IMR-90 (cell line): ENCODE results near the gene ARVCF. TPM values are rescaled to one million over a fixed set of nuclear protein-coding genes. Genes with fewer than 3 reads are reported as not detected.

Source experiments
- ATAC-seq: fragments of 200-7000 bp; cut with Tn5 transposase; 2 replicates; pipeline ENCODE4 v1.9.1; 2020; ENCODE audit warnings: low read depth, mild to moderate bottlenecking, moderate library complexity
- BruUV-seq: library from RNA; stranded (reverse); fragments of 400-500 nt; replicated peaks from 2 replicates; lab custom pipeline; 2021; lab: Mats Ljungman, UMichigan
- CTCF ChIA-PET: fragments of 300-600 bp; formaldehyde crosslinking; extraction: SDS; loops from one replicate; lab custom pipeline; 2021; ENCODE audit warnings: antibody characterized with exemption; lab: Yijun Ruan, JAX
- POLR2A ChIA-PET: fragments of 300-600 bp; sonication (Branson Sonifier 250); formaldehyde crosslinking; loops from one replicate; lab custom pipeline; 2022; ENCODE audit warnings: antibody characterized with exemption; ENCODE audit not compliant: unreplicated experiment; lab: Charles Lee
- DNase-seq: peaks from one replicate; pipeline ENCODE4 v3.0.0; 2013
- H2AFZ ChIP-seq: replicated peaks from 2 replicates; pipeline ENCODE3; 2013; ENCODE audit warnings: low read length, mild to moderate bottlenecking; ENCODE audit not compliant: poor library complexity
- H2AK5ac ChIP-seq: 2 replicates; pipeline ENCODE4 v1.6.1; 2013; ENCODE audit warnings: low read depth, low read length, inconsistent platforms
- H2AK9ac ChIP-seq: replicated peaks from 2 replicates; pipeline ENCODE3; 2013; ENCODE audit warnings: mild to moderate bottlenecking, low read depth, low read length, moderate library complexity; ENCODE audit not compliant: poor library complexity
- H2BK120ac ChIP-seq: 2 replicates; pipeline ENCODE4 v1.6.1; 2013; ENCODE audit warnings: low read depth, low read length, inconsistent platforms
- H2BK15ac ChIP-seq: 3 replicates; pipeline ENCODE4 v1.6.1; 2013; ENCODE audit warnings: low read depth, low read length, inconsistent platforms
- H2BK20ac ChIP-seq: 2 replicates; pipeline ENCODE4 v1.6.1; 2013; ENCODE audit warnings: low read depth, mild to moderate bottlenecking, inconsistent platforms, low read length, moderate library complexity
- H2BK5ac ChIP-seq: 2 replicates; pipeline ENCODE4 v1.6.1; 2013; ENCODE audit warnings: mild to moderate bottlenecking, low read depth, low read length, inconsistent platforms; ENCODE audit not compliant: poor library complexity, severe bottlenecking
- H3K14ac ChIP-seq: replicated peaks from 2 replicates; pipeline ENCODE4 v1.6.1; 2013; ENCODE audit warnings: low read depth, low read length, inconsistent platforms
- H3K18ac ChIP-seq: 2 replicates; pipeline ENCODE4 v1.6.1; 2013; ENCODE audit warnings: low read depth, low read length, control low read depth
- H3K23ac ChIP-seq: 2 replicates; pipeline ENCODE4 v1.6.1; 2013; ENCODE audit warnings: low read depth, low read length, inconsistent platforms
- H3K27ac ChIP-seq: 2 replicates; pipeline ENCODE4 v1.5.1; 2013; ENCODE audit warnings: mild to moderate bottlenecking, control low read depth, low read length; ENCODE audit not compliant: insufficient read depth
- H3K27me3 ChIP-seq: 2 replicates; pipeline ENCODE4 v1.6.1; 2013; ENCODE audit warnings: low read length; ENCODE audit not compliant: control insufficient read depth, insufficient read depth
- H3K36me3 ChIP-seq: 2 replicates; pipeline ENCODE4 v1.6.1; 2013; ENCODE audit warnings: low read length, mixed read lengths; ENCODE audit not compliant: control insufficient read depth, insufficient read depth
- H3K4ac ChIP-seq: 2 replicates; pipeline ENCODE4 v1.6.1; 2013; ENCODE audit warnings: low read depth, low read length, inconsistent platforms
- H3K4me1 ChIP-seq: 2 replicates; pipeline ENCODE4 v1.6.1; 2013; ENCODE audit warnings: low read length, mixed read lengths; ENCODE audit not compliant: control insufficient read depth, insufficient read depth
- H3K4me2 ChIP-seq: 2 replicates; pipeline ENCODE4 v1.6.1; 2013; ENCODE audit warnings: low read depth, mild to moderate bottlenecking, control low read depth, low read length, moderate library complexity
- H3K4me3 ChIP-seq: 2 replicates; pipeline ENCODE4 v1.5.1; 2013; ENCODE audit warnings: low read depth, mild to moderate bottlenecking, control low read depth, low read length, moderate library complexity; ENCODE audit not compliant: insufficient read depth
- H3K56ac ChIP-seq: 2 replicates; pipeline ENCODE4 v1.6.1; 2013; ENCODE audit warnings: low read length, inconsistent platforms; ENCODE audit not compliant: insufficient read depth; ENCODE audit errors: extremely low read depth
- H3K79me1 ChIP-seq, 2 experiments: 2 replicates each; pipeline ENCODE4 v1.6.1; 2013; ENCODE audit warnings: low read length in 2 of 2, inconsistent platforms in 1 of 2, low read depth in 1 of 2
- H3K9ac ChIP-seq: 2 replicates; pipeline ENCODE4 v1.6.1; 2013; ENCODE audit warnings: low read depth, low read length, control low read depth
- H3K9me1 ChIP-seq: 2 replicates; pipeline ENCODE4 v1.6.1; 2013; ENCODE audit warnings: low read length, inconsistent platforms; ENCODE audit not compliant: insufficient read depth
- H3K9me3 ChIP-seq: 2 replicates; pipeline ENCODE4 v1.6.1; 2013; ENCODE audit warnings: low read length; ENCODE audit not compliant: control insufficient read depth, insufficient read depth
- H4K20me1 ChIP-seq: 2 replicates; pipeline ENCODE4 v1.6.1; 2013; ENCODE audit warnings: low read length, inconsistent platforms; ENCODE audit not compliant: insufficient read depth
- H4K5ac ChIP-seq: 2 replicates; pipeline ENCODE4 v1.6.1; 2013; ENCODE audit warnings: mild to moderate bottlenecking, low read depth, low read length, control low read depth
- H4K8ac ChIP-seq, 2 experiments: 2 replicates each; pipeline ENCODE4 v1.6.1; 2013; ENCODE audit warnings: low read depth in 2 of 2, low read length in 2 of 2, control low read depth in 1 of 2, inconsistent platforms in 1 of 2
- H4K91ac ChIP-seq: 2 replicates; pipeline ENCODE4 v1.6.1; 2013; ENCODE audit warnings: low read depth, low read length, inconsistent platforms; ENCODE audit not compliant: insufficient read depth
- FOS ChIP-seq: fragments of 150-350 bp; IDR thresholded peaks from 2 replicates; pipeline ENCODE4 v1.6.1; 2016; ENCODE audit warnings: low read depth, low read length
- MAFK ChIP-seq: IDR thresholded peaks from 2 replicates; pipeline ENCODE4 v1.6.1; 2012; ENCODE audit warnings: low read depth, low read length, improper control_type of control experiment
- MXI1 ChIP-seq: IDR thresholded peaks from 2 replicates; pipeline ENCODE4 v1.6.1; 2012; ENCODE audit warnings: low read depth, mild to moderate bottlenecking, low read length, moderate library complexity, borderline replicate concordance
- NFE2L2 ChIP-seq: fragments of 150-350 bp; IDR thresholded peaks from 2 replicates; pipeline ENCODE4 v1.6.1; 2016; ENCODE audit warnings: low read depth, mild to moderate bottlenecking, low read length
- RCOR1 ChIP-seq: IDR thresholded peaks from 2 replicates; pipeline ENCODE4 v1.6.1; 2012; ENCODE audit warnings: mild to moderate bottlenecking, low read length, improper control_type of control experiment; ENCODE audit not compliant: insufficient replicate concordance
- RFX5 ChIP-seq: IDR thresholded peaks from 2 replicates; pipeline ENCODE4 v1.8.0; 2012; ENCODE audit warnings: low read depth, mild to moderate bottlenecking, low read length, moderate library complexity
- WGBS, 2 experiments: methylation state at CpG; one replicate each; pipeline versions ENCODE4 v1.1.5 to v1.1.7; 2013; ENCODE audit warnings: missing lambda C conversion rate in 2 of 2; ENCODE audit not compliant: insufficient read length in 1 of 2; ENCODE audit errors: extremely low coverage in 2 of 2; 5-methylcytosine and 5-hydroxymethylcytosine counted together
- dilution Hi-C: fragments of 300-500 bp; cut with HindIII; formaldehyde crosslinking; loops from one replicate; pipeline ENCODE4 v1.14.3; 2018; ENCODE audit warnings: low sequenced_read_pairs; ENCODE audit not compliant: unreplicated experiment
- in situ Hi-C: fragments of 300-500 bp; cut with MboI; formaldehyde crosslinking; loops from 3 replicates; pipeline ENCODE4 v1.14.3; 2019; ENCODE audit warnings: low sequenced_read_pairs, inconsistent platforms, mixed read lengths
- intact Hi-C: fragments of 100-400 bp; cut with micrococcal nuclease; formaldehyde crosslinking; loops from 2 replicates; pipeline ENCODE4 v1.10.0; 2022
- polyA plus RNA-seq, 3 experiments: library from polyadenylated mRNA; depleted of rRNA; stranded (reverse); fragments of >200 nt; gene quantifications; 2 replicates each; pipeline ENCODE4 v1.2.3, GENCODE V29; 2012; ENCODE audit warnings: low replicate concordance in 1 of 3
- total RNA-seq: library from RNA; depleted of rRNA; stranded (reverse); fragments of >200 nt; gene quantifications from 2 replicates; pipeline ENCODE4 v1.2.3, GENCODE V29; 2012
- TF ChIP-seq, protein P1 (sequence below): fragments of 150-350 bp; IDR thresholded peaks from 2 replicates; pipeline ENCODE4 v1.6.1; 2017; ENCODE audit warnings: mild to moderate bottlenecking, antibody characterized with exemption, low read length, low read depth
- TF ChIP-seq, protein P2 (sequence below): conservative IDR thresholded peaks from 2 replicates; pipeline ENCODE4 v1.5.1; 2012; ENCODE audit warnings: mild to moderate bottlenecking, low read depth, low read length, improper control_type of control experiment

ARVCF gene
- total and polyA plus RNA-seq, 2 of the 4 experiments (the other 2 are of a cell fraction) = 8.6 to 14.1 TPM

DNA sequence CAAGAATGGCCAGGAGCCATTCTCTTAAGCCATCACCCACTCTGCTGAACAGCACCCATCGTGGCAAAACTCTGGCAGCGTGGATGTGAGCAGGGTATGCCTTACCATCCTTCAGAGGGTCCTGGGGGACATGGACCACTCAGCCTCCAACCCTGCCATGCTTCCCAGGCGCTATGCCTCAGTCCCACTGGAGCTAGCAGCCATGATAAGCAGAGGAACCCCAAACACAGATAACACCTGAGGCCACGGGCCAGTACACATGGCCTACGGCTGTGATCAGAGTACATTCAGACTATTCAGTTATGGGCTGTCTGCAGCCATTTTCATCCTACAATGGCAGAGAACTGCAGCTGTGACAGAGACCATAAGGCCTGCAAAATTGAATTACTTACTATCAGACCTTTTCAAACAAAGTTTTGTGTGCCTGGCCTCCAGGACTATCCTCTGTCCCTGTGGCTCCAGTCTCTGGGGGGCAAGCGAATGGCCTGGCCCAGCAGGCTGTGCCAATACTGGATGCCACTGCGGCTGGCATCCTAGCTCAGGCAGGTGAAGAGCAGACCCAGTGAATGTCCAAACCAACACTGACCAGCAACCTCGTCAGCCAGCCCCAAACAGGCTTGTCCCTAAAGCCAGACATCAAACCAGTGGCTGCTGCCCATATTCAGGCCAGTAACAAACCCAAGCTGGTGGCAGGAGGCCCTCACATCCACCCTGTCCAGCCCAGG lies 6.9 kb downstream of the ARVCF start:
- Histone ChIP-seq H2AK9ac (no peak overlapping the region), H3K9me3 (no peaks in the 10 kb centered on the region), H2BK15ac (no peak overlapping the region), H3K36me3 (no peaks in the 10 kb centered on the region), H3K23ac (no peak overlapping the region), H3K4me2 (no peak overlapping the region), H3K79me1 (no peaks in the 10 kb centered on the region), H3K56ac (no peak overlapping the region), H3K9me1 (no peaks in the 10 kb centered on the region), H2BK120ac (no peak overlapping the region), H3K27me3 (peaks cover 10% of the 10 kb centered on the region), H3K4me3 (no peak overlapping the region), H4K91ac (no peak overlapping the region), H2AFZ (no peak overlapping the region), H4K8ac (no peak overlapping the region), H3K4ac (no peak overlapping the region), H3K4me1 (no peaks in the 10 kb centered on the region), H4K5ac (no peak overlapping the region), H2AK5ac (no peak overlapping the region), H2BK5ac (no peak overlapping the region), H3K14ac (no peak overlapping the region), H2BK20ac (no peak overlapping the region), H3K27ac (no peak overlapping the region), H3K18ac (no peak overlapping the region), H3K9ac (no peak overlapping the region), H4K20me1 (no peaks in the 10 kb centered on the region)
- no TSS peak for BruUV-seq
- CTCF ChIA-PET = no interaction called here
- POLR2A ChIA-PET = no interaction called here
- dilution Hi-C loops (no loop called here), in situ Hi-C loops (loop anchor here (5.0 kb wide), 1 partner anchor 37 kb away; no protein-coding TSS in a partner anchor), intact Hi-C loops (loop anchor here (5.0 kb wide), 1 partner anchor 277 kb away; no protein-coding TSS in a partner anchor)
- TF ChIP-seq NFE2L2 (no peak), MXI1 (no peak), FOS (no peak), RFX5 (no peak), MAFK (no peak), RCOR1 (no peak)
- TF ChIP-seq, protein P1, sequence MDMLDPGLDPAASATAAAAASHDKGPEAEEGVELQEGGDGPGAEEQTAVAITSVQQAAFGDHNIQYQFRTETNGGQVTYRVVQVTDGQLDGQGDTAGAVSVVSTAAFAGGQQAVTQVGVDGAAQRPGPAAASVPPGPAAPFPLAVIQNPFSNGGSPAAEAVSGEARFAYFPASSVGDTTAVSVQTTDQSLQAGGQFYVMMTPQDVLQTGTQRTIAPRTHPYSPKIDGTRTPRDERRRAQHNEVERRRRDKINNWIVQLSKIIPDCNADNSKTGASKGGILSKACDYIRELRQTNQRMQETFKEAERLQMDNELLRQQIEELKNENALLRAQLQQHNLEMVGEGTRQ = no peak
- TF ChIP-seq, protein P2, sequence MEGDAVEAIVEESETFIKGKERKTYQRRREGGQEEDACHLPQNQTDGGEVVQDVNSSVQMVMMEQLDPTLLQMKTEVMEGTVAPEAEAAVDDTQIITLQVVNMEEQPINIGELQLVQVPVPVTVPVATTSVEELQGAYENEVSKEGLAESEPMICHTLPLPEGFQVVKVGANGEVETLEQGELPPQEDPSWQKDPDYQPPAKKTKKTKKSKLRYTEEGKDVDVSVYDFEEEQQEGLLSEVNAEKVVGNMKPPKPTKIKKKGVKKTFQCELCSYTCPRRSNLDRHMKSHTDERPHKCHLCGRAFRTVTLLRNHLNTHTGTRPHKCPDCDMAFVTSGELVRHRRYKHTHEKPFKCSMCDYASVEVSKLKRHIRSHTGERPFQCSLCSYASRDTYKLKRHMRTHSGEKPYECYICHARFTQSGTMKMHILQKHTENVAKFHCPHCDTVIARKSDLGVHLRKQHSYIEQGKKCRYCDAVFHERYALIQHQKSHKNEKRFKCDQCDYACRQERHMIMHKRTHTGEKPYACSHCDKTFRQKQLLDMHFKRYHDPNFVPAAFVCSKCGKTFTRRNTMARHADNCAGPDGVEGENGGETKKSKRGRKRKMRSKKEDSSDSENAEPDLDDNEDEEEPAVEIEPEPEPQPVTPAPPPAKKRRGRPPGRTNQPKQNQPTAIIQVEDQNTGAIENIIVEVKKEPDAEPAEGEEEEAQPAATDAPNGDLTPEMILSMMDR = no peak
- DNase-seq = no peak
- no peak for ATAC-seq
- 80% methylated on average over 8 of the region's 8 CpGs; no CpG with 5 or more reads in 1 of the 2 experiments for WGBS, 2 experiments
